Nephron (organoid): ENCODE results near the gene HSPG2.

Source experiments
- H3K27ac Mint-ChIP-seq, 3 experiments: 2 replicates each; pipeline ENCODE4 v1.8.0; 2020; ENCODE audit warnings: mixed read lengths in 3 of 3, mild to moderate bottlenecking in 2 of 3, moderate library complexity in 1 of 3
- H3K27me3 Mint-ChIP-seq: 2 replicates; pipeline ENCODE4 v1.8.0; 2021; ENCODE audit warnings: low read depth, mild to moderate bottlenecking, moderate library complexity, mixed read lengths
- H3K36me3 Mint-ChIP-seq: 2 replicates; pipeline ENCODE4 v1.8.0; 2020; ENCODE audit warnings: low read depth, mixed read lengths
- H3K4me1 Mint-ChIP-seq: 2 replicates; pipeline ENCODE4 v1.8.0; 2020; ENCODE audit warnings: mixed read lengths
- H3K4me3 Mint-ChIP-seq, 3 experiments: 2 replicates each; pipeline ENCODE4 v1.8.0; 2020; ENCODE audit warnings: mild to moderate bottlenecking in 3 of 3, mixed read lengths in 3 of 3, moderate library complexity in 2 of 3
- H3K9me3 Mint-ChIP-seq: 2 replicates; pipeline ENCODE4 v1.8.0; 2020; ENCODE audit warnings: mixed read lengths
- TF ChIP-seq, protein P1 (sequence below), 3 experiments: fragments of 200-600 bp; sonication (generic); IDR thresholded peaks; one replicate each; pipeline ENCODE4 v1.5.0; 2021; ENCODE audit warnings: antibody characterized with exemption in 3 of 3; ENCODE audit not compliant: unreplicated experiment in 3 of 3

HSPG2 gene

DNA sequence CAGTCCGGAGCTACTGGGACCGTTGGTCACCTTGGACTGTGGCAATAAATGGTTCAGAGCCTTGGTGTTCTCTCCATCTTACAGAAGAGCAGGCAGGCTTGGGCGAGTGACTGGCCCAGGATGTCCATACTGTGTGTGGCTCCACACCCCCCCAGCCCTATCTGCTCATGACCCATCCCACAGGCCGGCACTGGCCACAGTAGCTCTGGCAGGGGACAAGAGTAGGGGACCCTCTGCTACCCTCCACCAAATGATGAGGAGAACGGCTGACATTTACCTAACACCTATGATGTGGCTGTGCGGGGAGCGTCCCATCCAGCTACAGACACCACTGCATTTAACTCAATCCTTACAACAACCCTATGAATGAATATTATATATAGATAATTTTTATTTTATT is 111.7 kb downstream of the HSPG2 start:
- TF ChIP-seq, protein P1, sequence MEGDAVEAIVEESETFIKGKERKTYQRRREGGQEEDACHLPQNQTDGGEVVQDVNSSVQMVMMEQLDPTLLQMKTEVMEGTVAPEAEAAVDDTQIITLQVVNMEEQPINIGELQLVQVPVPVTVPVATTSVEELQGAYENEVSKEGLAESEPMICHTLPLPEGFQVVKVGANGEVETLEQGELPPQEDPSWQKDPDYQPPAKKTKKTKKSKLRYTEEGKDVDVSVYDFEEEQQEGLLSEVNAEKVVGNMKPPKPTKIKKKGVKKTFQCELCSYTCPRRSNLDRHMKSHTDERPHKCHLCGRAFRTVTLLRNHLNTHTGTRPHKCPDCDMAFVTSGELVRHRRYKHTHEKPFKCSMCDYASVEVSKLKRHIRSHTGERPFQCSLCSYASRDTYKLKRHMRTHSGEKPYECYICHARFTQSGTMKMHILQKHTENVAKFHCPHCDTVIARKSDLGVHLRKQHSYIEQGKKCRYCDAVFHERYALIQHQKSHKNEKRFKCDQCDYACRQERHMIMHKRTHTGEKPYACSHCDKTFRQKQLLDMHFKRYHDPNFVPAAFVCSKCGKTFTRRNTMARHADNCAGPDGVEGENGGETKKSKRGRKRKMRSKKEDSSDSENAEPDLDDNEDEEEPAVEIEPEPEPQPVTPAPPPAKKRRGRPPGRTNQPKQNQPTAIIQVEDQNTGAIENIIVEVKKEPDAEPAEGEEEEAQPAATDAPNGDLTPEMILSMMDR (IDR thresholded peaks at IDR 0.05; ENCODE audit: unreplicated experiment in 3 of 3): no peak
- H3K27ac Mint-ChIP-seq: no peak overlapping the region
- no peaks in the 10 kb centered on the region for H3K4me1 Mint-ChIP-seq
- H3K4me3 Mint-ChIP-seq: no peak overlapping the region
- peaks cover 20% of the 10 kb centered on the region for H3K36me3 Mint-ChIP-seq
- no peaks in the 10 kb centered on the region for H3K27me3 Mint-ChIP-seq
- H3K9me3 Mint-ChIP-seq: no peaks in the 10 kb centered on the region

DNA sequence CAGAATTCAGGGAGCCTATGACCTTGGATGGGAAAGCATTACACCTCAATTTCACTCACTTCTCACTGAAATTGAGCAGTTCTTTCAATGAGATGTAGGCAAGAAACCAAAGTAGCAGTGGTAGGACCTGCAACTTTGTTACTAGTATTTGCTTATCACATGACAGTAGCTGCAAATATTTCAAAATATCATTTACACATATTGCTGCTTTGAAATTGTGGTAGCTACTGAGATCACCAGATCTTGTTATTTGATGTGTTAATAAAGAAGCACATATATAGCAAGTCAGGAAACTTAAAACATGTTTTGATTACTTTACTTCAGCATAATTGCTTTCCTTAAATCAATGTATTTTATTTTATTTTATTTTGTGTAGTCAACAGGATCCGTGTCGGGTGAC is 112.2 kb downstream of the HSPG2 start:
- H3K4me1 Mint-ChIP-seq: no peaks in the 10 kb centered on the region
- no peaks in the 10 kb centered on the region for H3K27me3 Mint-ChIP-seq
- TF ChIP-seq, protein P1 (IDR thresholded peaks at IDR 0.05; ENCODE audit: unreplicated experiment in 3 of 3): no peak
- peaks cover 22% of the 10 kb centered on the region for H3K36me3 Mint-ChIP-seq
- H3K4me3 Mint-ChIP-seq: no peak overlapping the region
- no peak overlapping the region for H3K27ac Mint-ChIP-seq
- H3K9me3 Mint-ChIP-seq: no peaks in the 10 kb centered on the region

DNA sequence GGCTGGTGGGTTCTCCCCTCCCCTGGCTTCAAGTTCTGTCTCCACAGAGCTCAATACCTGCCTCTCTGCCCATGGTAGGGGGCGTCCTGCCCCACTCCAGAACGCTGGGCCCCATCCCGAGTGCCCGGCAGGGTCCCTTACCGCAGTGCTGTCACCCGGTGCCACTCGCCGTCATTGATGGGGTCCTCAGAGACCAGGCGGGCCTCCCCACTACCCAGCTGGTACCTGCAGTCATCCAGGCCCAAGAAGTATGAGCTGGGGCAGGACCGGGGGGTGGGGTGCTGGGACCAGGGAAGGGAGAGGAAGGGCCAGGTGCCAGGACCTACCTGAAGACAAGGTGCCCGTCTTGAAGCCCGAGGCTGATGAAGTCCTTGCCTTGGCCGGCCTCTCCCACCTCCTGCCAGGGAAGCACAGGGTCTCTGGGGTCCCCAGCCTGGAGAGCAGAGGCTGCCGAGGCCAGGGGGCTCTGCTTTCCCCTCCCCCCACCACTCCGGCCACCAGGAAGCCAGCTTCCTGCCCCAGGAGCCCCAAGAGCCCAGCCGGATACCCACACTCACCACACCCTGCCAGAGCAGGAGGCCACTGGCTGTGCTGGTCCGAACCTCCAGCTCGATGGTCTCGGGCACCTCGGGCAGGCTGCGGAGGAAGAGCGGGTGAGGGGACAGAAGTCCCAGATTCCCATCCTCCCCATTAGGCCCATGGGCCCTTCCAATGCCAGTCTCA is 113.0 kb downstream of the HSPG2 start:
- no peak overlapping the region for H3K27ac Mint-ChIP-seq
- H3K4me3 Mint-ChIP-seq: no peak overlapping the region
- H3K27me3 Mint-ChIP-seq: no peaks in the 10 kb centered on the region
- H3K9me3 Mint-ChIP-seq: no peaks in the 10 kb centered on the region
- TF ChIP-seq, protein P1 (IDR thresholded peaks at IDR 0.05; ENCODE audit: unreplicated experiment in 3 of 3): no peak
- no peaks in the 10 kb centered on the region for H3K4me1 Mint-ChIP-seq
- H3K36me3 Mint-ChIP-seq: peaks cover 27% of the 10 kb centered on the region

DNA sequence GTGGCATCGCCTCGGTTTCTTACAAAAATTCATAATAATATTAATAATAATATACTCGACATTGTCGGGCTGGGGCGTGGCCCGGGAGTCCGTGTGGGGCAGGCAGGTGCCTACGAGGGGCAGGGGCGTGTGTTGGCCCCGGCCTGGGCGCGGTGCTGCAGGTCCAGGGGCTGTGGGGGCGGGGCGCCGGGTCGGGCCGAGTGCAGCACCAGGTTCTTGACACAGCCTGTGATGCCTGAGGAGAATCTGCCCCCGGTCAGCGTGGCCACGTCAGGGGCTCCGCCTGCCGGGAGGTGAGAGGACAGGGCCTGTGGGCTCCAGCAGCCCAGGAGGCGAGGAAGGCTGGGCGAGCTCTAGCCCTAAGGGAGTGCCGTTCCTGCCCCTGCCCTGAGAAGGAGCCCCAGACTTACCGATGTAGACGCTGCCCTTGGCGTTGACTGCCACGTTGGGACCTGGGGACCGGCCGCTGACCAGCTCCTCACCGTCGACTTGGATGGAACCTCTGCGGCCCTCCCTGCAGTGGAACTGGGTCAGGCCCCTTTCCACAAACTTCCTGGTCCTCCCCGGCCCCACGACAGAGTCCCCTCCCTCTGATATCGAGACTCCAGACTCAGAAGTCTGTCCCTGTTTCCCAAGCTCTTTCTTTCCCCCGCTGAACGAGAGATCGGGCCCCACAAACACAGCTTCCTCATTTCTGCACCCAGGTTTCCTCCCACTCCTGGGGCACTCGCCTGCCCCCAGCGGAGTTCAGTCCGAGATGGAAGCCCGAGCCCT is 113.7 kb downstream of the HSPG2 start:
- H3K27ac Mint-ChIP-seq: no peak overlapping the region
- H3K4me3 Mint-ChIP-seq: no peak overlapping the region
- no peaks in the 10 kb centered on the region for H3K9me3 Mint-ChIP-seq
- TF ChIP-seq, protein P1 (IDR thresholded peaks at IDR 0.05; ENCODE audit: unreplicated experiment in 3 of 3): no peak
- peaks cover 25% of the 10 kb centered on the region for H3K36me3 Mint-ChIP-seq
- no peaks in the 10 kb centered on the region for H3K4me1 Mint-ChIP-seq
- H3K27me3 Mint-ChIP-seq: no peaks in the 10 kb centered on the region

DNA sequence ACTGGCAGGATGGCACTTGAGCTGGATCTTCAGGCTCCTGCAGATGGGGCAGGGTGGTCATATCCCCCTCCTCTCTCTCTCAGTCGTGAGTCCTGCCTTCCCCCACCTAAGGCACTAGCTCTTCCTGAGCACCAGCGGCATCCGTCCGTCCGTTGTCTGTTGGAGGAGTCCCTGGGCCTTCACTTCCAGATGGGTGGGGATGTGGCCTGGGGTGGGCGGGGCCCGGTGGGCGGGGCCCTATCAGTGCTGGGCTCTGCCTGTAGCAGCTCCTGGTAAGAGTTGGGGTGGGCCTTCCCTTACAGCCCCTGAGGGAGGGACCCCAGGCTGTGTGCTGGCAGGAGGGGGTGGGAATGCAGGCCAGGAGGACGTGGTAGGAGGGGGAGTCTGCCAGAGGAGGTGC is 114.8 kb downstream of the HSPG2 start:
- H3K36me3 Mint-ChIP-seq: peaks cover 17% of the 10 kb centered on the region
- no peaks in the 10 kb centered on the region for H3K4me1 Mint-ChIP-seq
- TF ChIP-seq, protein P1 (IDR thresholded peaks at IDR 0.05; ENCODE audit: unreplicated experiment in 3 of 3): no peak
- H3K27ac Mint-ChIP-seq: no peak overlapping the region
- H3K9me3 Mint-ChIP-seq: no peaks in the 10 kb centered on the region
- no peaks in the 10 kb centered on the region for H3K27me3 Mint-ChIP-seq
- H3K4me3 Mint-ChIP-seq: no peak overlapping the region
